GM18505 (cell line): ENCODE results near the gene CDX2.
"Not testable (repeated sequence)": the region's sequence is repeated elsewhere in the genome, so short reads cannot be mapped to it uniquely, and the experiment has no call there.

Source experiments
- ATAC-seq: cut with Tn5 transposase; IDR thresholded peaks from one replicate; pipeline ENCODE4 v1.9.1; 2021; ENCODE audit not compliant: unreplicated experiment
- POLR2A ChIP-seq: IDR thresholded peaks from 4 replicates; pipeline ENCODE4 v1.6.1; 2011; ENCODE audit warnings: borderline replicate concordance; ENCODE audit not compliant: insufficient read depth, insufficient read length; ENCODE audit errors: extremely low read depth

The CDX2 gene

GRCh38 chr13:27969082-27969865, at the start of gene CDX2:
TSS of gene CDX2 (minus strand) at chr13:27969315. CDS start at chr13:27969006, 309 bp downstream.
- no peak for ATAC-seq
- TF ChIP-seq POLR2A: no peak

GRCh38 chr13:28014301-28014700, 45.2 kb upstream of the CDX2 start:
- no peak for ATAC-seq
- no peak for TF ChIP-seq POLR2A

- TF ChIP-seq POLR2A: no peak
- no peak for ATAC-seq
These were observed 44.4 kb upstream of the CDX2 start for GRCh38 chr13:28013482-28013881.

GRCh38 chr13:28012896-28013295, 43.8 kb upstream of the CDX2 start:
- TF ChIP-seq POLR2A: no peak
- ATAC-seq: peak; percentile 90

GRCh38 chr13:28012383-28012782, 43.3 kb upstream of the CDX2 start:
- ATAC-seq: no peak
- no peak for TF ChIP-seq POLR2A

GRCh38 chr13:28010046-28010445, 40.9 kb upstream of the CDX2 start:
- no peak for TF ChIP-seq POLR2A
- ATAC-seq: no peak

- ATAC-seq: not testable (repeated sequence)
These were observed 35.9 kb upstream of the CDX2 start for GRCh38 chr13:28005016-28005415.

- no peak for TF ChIP-seq POLR2A
These were observed 34.0 kb upstream of the CDX2 start for GRCh38 chr13:28002886-28003698.

GRCh38 chr13:28001837-28002473, 32.8 kb upstream of the CDX2 start:
- no peak for TF ChIP-seq POLR2A
- no peak for ATAC-seq

More at GRCh38 chr13:28002886-28003698, 34.0 kb upstream of the CDX2 start:
- no peak for ATAC-seq

GRCh38 chr13:28001049-28001448, 31.9 kb upstream of the CDX2 start:
- ATAC-seq: no peak
- TF ChIP-seq POLR2A: no peak

- no peak for ATAC-seq
- TF ChIP-seq POLR2A: no peak
These were observed 31.5 kb upstream of the CDX2 start for GRCh38 chr13:28000567-28000966.

- no peak for ATAC-seq
- no peak for TF ChIP-seq POLR2A
These were observed 28.9 kb upstream of the CDX2 start for GRCh38 chr13:27997904-27998522.

GRCh38 chr13:27991881-27992280, 22.8 kb upstream of the CDX2 start:
- no peak for TF ChIP-seq POLR2A
- no peak for ATAC-seq

GRCh38 chr13:27988520-27988919, 19.4 kb upstream of the CDX2 start, which contains the start of gene URAD:
TSS of gene URAD (minus strand) at chr13:27988693. CDS start at chr13:27988637, 56 bp downstream.
- no peak for TF ChIP-seq POLR2A
- no peak for ATAC-seq

- no peak for ATAC-seq
- no peak for TF ChIP-seq POLR2A
These were observed 16.5 kb upstream of the CDX2 start for GRCh38 chr13:27985600-27985999.
